H1 (cell line): ENCODE results near the gene ZDHHC16. TPM values are rescaled to one million over a fixed set of nuclear protein-coding genes. Genes with fewer than 3 reads are reported as not detected.

Source experiments
- CTCF ChIA-PET: fragments of 300-600 bp; sonication (Branson Sonifier 250); formaldehyde crosslinking; loops from one replicate; lab custom pipeline; 2021; ENCODE audit not compliant: partially characterized antibody; lab: Charles Lee
- POLR2A ChIA-PET: fragments of 300-600 bp; sonication (Branson Sonifier 250); formaldehyde crosslinking; loops from one replicate; lab custom pipeline; 2021; ENCODE audit warnings: inconsistent platforms; ENCODE audit not compliant: partially characterized antibody; lab: Charles Lee
- DNase-seq, 2 experiments: peaks; one replicate each; pipeline versions ENCODE4 v3.0.0 to v3.0.0-alpha.2; 2010 to 2022; ENCODE audit warnings: low spot score in 2 of 2, low read depth in 1 of 2, mixed read lengths in 1 of 2
- FAIRE-seq: peaks from 2 replicates; lab custom pipeline; 2011; peaks lifted over from hg19 to GRCh38; lab: Jason Lieb, UNC
- H2AFZ ChIP-seq: 2 replicates; pipeline ENCODE4 v1.8.1; 2012; ENCODE audit warnings: low read length, inconsistent platforms
- H2AK5ac ChIP-seq: 2 replicates; pipeline ENCODE4 v1.6.1; 2013; ENCODE audit warnings: low read depth, low read length
- H2BK120ac ChIP-seq: replicated peaks from 2 replicates; pipeline ENCODE3; 2013; ENCODE audit warnings: low read depth, low read length, inconsistent platforms
- H2BK12ac ChIP-seq: 2 replicates; pipeline ENCODE4 v1.6.1; 2013; ENCODE audit warnings: low read depth, low read length
- H2BK15ac ChIP-seq: 2 replicates; pipeline ENCODE4 v1.6.1; 2013; ENCODE audit warnings: low read length
- H2BK20ac ChIP-seq: 2 replicates; pipeline ENCODE4 v1.6.1; 2013; ENCODE audit warnings: low read length
- H2BK5ac ChIP-seq: 2 replicates; pipeline ENCODE4 v1.6.1; 2013; ENCODE audit warnings: low read depth, low read length
- H3K14ac ChIP-seq: 2 replicates; pipeline ENCODE4 v1.6.1; 2013; ENCODE audit warnings: inconsistent platforms; ENCODE audit not compliant: insufficient read length
- H3K18ac ChIP-seq: 2 replicates; pipeline ENCODE4 v1.6.1; 2013; ENCODE audit warnings: low read length; ENCODE audit errors: extremely low read depth
- H3K23ac ChIP-seq: 2 replicates; pipeline ENCODE4 v1.6.1; 2013; ENCODE audit warnings: inconsistent platforms; ENCODE audit not compliant: insufficient read length
- H3K23me2 ChIP-seq: 2 replicates; pipeline ENCODE4 v1.6.1; 2013; ENCODE audit warnings: low read depth, low read length
- H3K27ac ChIP-seq: 2 replicates; pipeline ENCODE4 v1.6.1; 2011; ENCODE audit warnings: low read depth, low read length, inconsistent platforms
- H3K27me3 ChIP-seq, 4 experiments: replicated peaks in 1 of 4; 1 replicate in 1 of 4; 2 replicates in 3 of 4; pipeline versions ENCODE4 v1.6.1 to v1.8.1; 2011 to 2013; ENCODE audit warnings: low read length in 3 of 4, mild to moderate bottlenecking in 3 of 4, inconsistent platforms in 2 of 4, mixed read lengths in 2 of 4, moderate library complexity in 1 of 4; ENCODE audit not compliant: control insufficient read depth in 3 of 4, insufficient read depth in 3 of 4; ENCODE audit errors: extremely low read depth in 1 of 4
- H3K36me3 ChIP-seq, 4 experiments: 2 replicates each; pipeline versions ENCODE4 v1.6.1 to v1.8.1; 2011 to 2013; ENCODE audit warnings: mild to moderate bottlenecking in 4 of 4, low read length in 3 of 4, moderate library complexity in 2 of 4, control low read depth in 1 of 4, inconsistent platforms in 1 of 4; ENCODE audit not compliant: insufficient read depth in 4 of 4, control insufficient read depth in 2 of 4
- H3K4ac ChIP-seq: replicated peaks from 2 replicates; pipeline ENCODE3; 2013; ENCODE audit warnings: low read length, low read depth, mixed read lengths, inconsistent platforms; ENCODE audit not compliant: insufficient read length
- H3K4me1 ChIP-seq, 4 experiments: replicated peaks in 1 of 4; 1 replicate in 1 of 4; 2 replicates in 3 of 4; pipeline versions ENCODE4 v1.6.1 to v1.8.1; 2011 to 2013; ENCODE audit warnings: low read length in 3 of 4, inconsistent platforms in 2 of 4, mixed read lengths in 1 of 4; ENCODE audit not compliant: insufficient read depth in 4 of 4, control insufficient read depth in 3 of 4
- H3K4me2 ChIP-seq, 2 experiments: 2 replicates each; pipeline versions ENCODE4 v1.6.1 to v1.8.1; 2011 to 2013; ENCODE audit warnings: low read depth in 2 of 2, low read length in 2 of 2, control low read depth in 1 of 2, inconsistent platforms in 1 of 2, mild to moderate bottlenecking in 1 of 2; ENCODE audit not compliant: insufficient read depth in 1 of 2
- H3K4me3 ChIP-seq, 4 experiments: fragments of 200-600, 300-600 bp in 1 of 4; sonication (generic), shearing (Covaris generic), sonication (Bioruptor Twin) in 1 of 4; 2 replicates each; pipeline versions ENCODE4 v1.5.1 to v1.8.1; 2011 to 2016; ENCODE audit warnings: low read length in 4 of 4, low read depth in 3 of 4, control low read depth in 2 of 4, inconsistent platforms in 2 of 4, mild to moderate bottlenecking in 2 of 4, mixed read lengths in 1 of 4, moderate library complexity in 1 of 4; ENCODE audit not compliant: insufficient read depth in 2 of 4; ENCODE audit errors: extremely low read depth in 1 of 4
- H3K56ac ChIP-seq: replicated peaks from 2 replicates; pipeline ENCODE3; 2013; ENCODE audit warnings: low read depth, mild to moderate bottlenecking, mixed read lengths, low read length, inconsistent platforms; ENCODE audit not compliant: insufficient read length
- H3K79me1 ChIP-seq: 2 replicates; pipeline ENCODE4 v1.6.1; 2013; ENCODE audit warnings: low read depth, low read length, control low read depth
- H3K79me2 ChIP-seq, 2 experiments: 2 replicates each; pipeline versions ENCODE4 v1.6.1 to v1.8.1; 2012 to 2013; ENCODE audit warnings: low read length in 2 of 2, mild to moderate bottlenecking in 2 of 2, inconsistent platforms in 1 of 2; ENCODE audit not compliant: insufficient read depth in 2 of 2, control insufficient read depth in 1 of 2
- H3K9ac ChIP-seq, 4 experiments: replicated peaks in 1 of 4; 1 replicate in 1 of 4; 2 replicates in 3 of 4; pipeline versions ENCODE4 v1.6.1 to v1.8.1; 2011 to 2013; ENCODE audit warnings: low read depth in 3 of 4, low read length in 3 of 4, control low read depth in 2 of 4, mild to moderate bottlenecking in 2 of 4, moderate library complexity in 2 of 4, inconsistent platforms in 1 of 4; ENCODE audit errors: extremely low read depth in 1 of 4
- H3K9me3 ChIP-seq, 2 experiments: 2 replicates each; pipeline versions ENCODE4 v1.6.1 to v1.8.1; 2012 to 2013; ENCODE audit warnings: mild to moderate bottlenecking in 2 of 2, moderate library complexity in 2 of 2, control low read depth in 1 of 2, inconsistent platforms in 1 of 2, low read depth in 1 of 2, low read length in 1 of 2, mixed read lengths in 1 of 2; ENCODE audit not compliant: insufficient read depth in 2 of 2
- H4K20me1 ChIP-seq, 2 experiments: replicated peaks in 1 of 2; 2 replicates each; pipeline versions ENCODE3 to v1.8.1; 2011 to 2013; ENCODE audit warnings: inconsistent platforms in 2 of 2, low read length in 2 of 2, mild to moderate bottlenecking in 1 of 2; ENCODE audit not compliant: insufficient read depth in 2 of 2, control insufficient read depth in 1 of 2
- H4K5ac ChIP-seq: 2 replicates; pipeline ENCODE4 v1.6.1; 2013; ENCODE audit warnings: low read length, low read depth, mixed read lengths, inconsistent platforms; ENCODE audit not compliant: insufficient read length
- H4K8ac ChIP-seq: 2 replicates; pipeline ENCODE4 v1.8.0; 2013; ENCODE audit warnings: mild to moderate bottlenecking, moderate library complexity, low read length, inconsistent platforms; ENCODE audit not compliant: insufficient read depth; ENCODE audit errors: extremely low read depth
- H4K91ac ChIP-seq: replicated peaks from 2 replicates; pipeline ENCODE3; 2013; ENCODE audit warnings: low read length, mixed read lengths, inconsistent platforms; ENCODE audit not compliant: insufficient read length
- ASH2L ChIP-seq: fragments of 200-600, 300-600 bp; sonication (generic); IDR thresholded peaks from one replicate; pipeline ENCODE4 v1.7.1; 2017; ENCODE audit warnings: low read length
- EGR1 ChIP-seq: IDR thresholded peaks from 2 replicates; pipeline ENCODE4 v1.6.1; 2011; ENCODE audit warnings: low read depth, low read length, borderline replicate concordance
- POLR2A ChIP-seq, 2 experiments: IDR thresholded peaks; 1 replicate in 1 of 2; 2 replicates in 1 of 2; pipeline ENCODE4 v1.6.1; 2011; ENCODE audit warnings: low read depth in 2 of 2, low read length in 2 of 2, mild to moderate bottlenecking in 2 of 2; ENCODE audit errors: control extremely low read depth in 1 of 2
- POLR2AphosphoS5 ChIP-seq: IDR thresholded peaks from 2 replicates; pipeline ENCODE4 v1.6.1; 2011; ENCODE audit warnings: low read depth, low read length
- RXRA ChIP-seq: IDR thresholded peaks from 2 replicates; pipeline ENCODE4 v1.6.1; 2011; ENCODE audit warnings: low read depth, mild to moderate bottlenecking, low read length, moderate library complexity; ENCODE audit not compliant: insufficient read depth
- SIN3A ChIP-seq, 2 experiments: IDR thresholded peaks in 1 of 2; conservative IDR thresholded peaks in 1 of 2; 2 replicates each; pipeline ENCODE4 v1.6.1; 2011 to 2012; ENCODE audit warnings: low read length in 2 of 2, improper control_type of control experiment in 1 of 2, low read depth in 1 of 2, mild to moderate bottlenecking in 1 of 2
- SIX5 ChIP-seq: IDR thresholded peaks from 2 replicates; pipeline ENCODE4 v1.6.1; 2011; ENCODE audit warnings: mild to moderate bottlenecking, low read depth, low read length
- TAF1 ChIP-seq: IDR thresholded peaks from 2 replicates; pipeline ENCODE4 v1.6.1; 2011; ENCODE audit warnings: mild to moderate bottlenecking, low read depth, low read length
- TEAD4 ChIP-seq: IDR thresholded peaks from 2 replicates; pipeline ENCODE4 v1.6.1; 2012; ENCODE audit warnings: low read depth, low read length, inconsistent platforms, mixed read lengths
- WGBS, 2 experiments: shearing (Covaris generic) in 1 of 2; methylation state at CpG; one replicate each; pipeline versions ENCODE4 v1.1.6 to v1.1.7; 2013 to 2015; ENCODE audit warnings: low lambda C conversion rate in 2 of 2, mixed read lengths in 2 of 2, inconsistent platforms in 1 of 2, low coverage in 1 of 2, missing lambda C conversion rate in 1 of 2; ENCODE audit not compliant: insufficient replicate concordance in 2 of 2, insufficient coverage in 1 of 2, insufficient read length in 1 of 2; ENCODE audit errors: extremely low coverage in 1 of 2, missing lambda C conversion rate in 1 of 2; 5-methylcytosine and 5-hydroxymethylcytosine counted together
- polyA plus RNA-seq, 7 experiments: library from polyadenylated mRNA; depleted of rRNA in 3 of 7; stranded (reverse) in 5 of 7; unstranded in 2 of 7; fragments of >200 nt in 5 of 7; fragments of 200-250 nt in 2 of 7; gene quantifications; 1 replicate in 5 of 7; 2 replicates in 1 of 7; 4 replicates in 1 of 7; pipeline versions ENCODE4 v1.2.1 to v1.2.3, GENCODE V29; 2011 to 2013; ENCODE audit warnings: missing spikeins in 2 of 7, mixed read lengths in 2 of 7
- total RNA-seq: library from RNA; stranded (reverse); fragmentation: NEBNext Ultra II Directional; extraction: Animal tissue kit (Norgen Biotek cat#: 25700); gene quantifications from 2 replicates; pipeline ENCODE4 v1.2.1, GENCODE V29; 2021
- TF ChIP-seq, protein P1 (sequence below): IDR thresholded peaks from 2 replicates; pipeline ENCODE4 v1.6.1; 2012; ENCODE audit warnings: low read length, inconsistent platforms

The ZDHHC16 gene
- total and polyA plus RNA-seq, 2 of the 8 experiments (the other 6 are each of a cell fraction or from before 2014, with no cell fraction given), result 45.9 to 108 TPM

DNA sequence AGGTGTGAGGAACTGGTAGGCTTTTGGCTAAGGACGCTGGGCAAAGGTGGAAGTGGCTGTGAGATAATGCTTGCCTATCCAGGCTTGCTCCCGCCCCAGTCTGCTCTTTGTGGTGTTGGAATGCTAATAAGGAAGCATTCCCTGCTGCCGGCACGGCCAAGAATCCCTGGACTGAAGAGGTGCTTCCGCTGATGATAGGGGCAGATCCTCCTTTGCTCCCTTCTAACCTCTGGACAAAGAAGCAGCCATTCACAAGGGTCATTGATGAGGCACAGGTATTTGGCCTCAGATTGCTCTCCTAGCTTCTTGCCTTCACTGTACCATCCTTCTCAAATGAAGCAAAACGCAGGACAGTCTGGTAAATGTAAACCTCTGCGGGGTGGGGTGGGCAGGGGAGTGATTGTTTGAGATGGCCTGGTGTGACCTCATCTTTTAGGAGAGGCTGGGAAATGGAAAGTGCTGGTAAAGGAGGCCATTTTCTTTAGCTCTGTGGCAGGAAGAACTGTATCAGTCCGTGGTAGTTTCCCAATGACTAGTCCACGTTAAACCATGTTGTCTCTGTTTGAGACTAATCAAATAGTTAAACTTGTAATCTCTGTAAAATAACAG, 18.3 kb upstream of the ZDHHC16 start:
- POLR2A ChIA-PET, result interaction anchor here (0.5 to 10.5 kb wide), 22 partner anchors 9 to 355 kb away, joined by 3 to 185 read pairs (median 4); partner anchors contain the start of genes EXOSC1, RRP12 and ZDHHC16
- Histone ChIP-seq H3K23ac (no peak overlapping the region), H4K8ac (no peak overlapping the region; the same call in 1 of the 2 replicates), H4K20me1 (peaks cover 8 to 9% of the 10 kb centered on the region in 2 experiments), H3K27ac (peak overlapping the region; percentile 87), H3K23me2 (peaks cover 12% of the 10 kb centered on the region), H2AK5ac (peak overlapping the region; percentile 94; the same call in 1 of the 2 replicates), H2BK120ac (no peak overlapping the region), H3K4me3 (peak overlapping the region; percentile 69 to 100 (median 93)), H2BK15ac (no peak overlapping the region), H2AFZ (no peak overlapping the region), H3K36me3 (peaks cover 16 to 51% (median 34%) of the 10 kb centered on the region in 4 experiments), H3K79me1 (no peaks in the 10 kb centered on the region), H2BK5ac (peak overlapping the region; percentile 93), H3K4me2 (peak overlapping the region; percentile 87 to 95), H3K14ac (no peak overlapping the region), H3K4ac (peak overlapping the region; percentile 93), H2BK20ac (no peak overlapping the region), H3K9ac (peak overlapping the region; percentile 80 to 98 (median 86)), H3K9me3 (no peaks in the 10 kb centered on the region), H3K4me1 (peaks cover 3 to 6% (median 4%) of the 10 kb centered on the region in 4 experiments; a peak in 6 of 7 replicates), H4K91ac (no peak overlapping the region), H3K79me2 (peaks cover 21 to 39% of the 10 kb centered on the region in 2 experiments), H2BK12ac (peak overlapping the region; percentile 91), H4K5ac (peak overlapping the region; percentile 34), H3K56ac (peak overlapping the region; percentile 91), H3K27me3 (no peaks in the 10 kb centered on the region), H3K18ac (peak overlapping the region; percentile 17; the same call in 1 of the 2 replicates)
- DNase-seq, result peak; percentile 65 to 73
- WGBS, 2 experiments, result 9% methylated on average over 9 of the region's 9 CpGs; no CpG with 5 or more reads in 1 of the 2 experiments
- FAIRE-seq, result no peak
- CTCF ChIA-PET, result interaction anchor here (0.6 to 1.5 kb wide), 3 partner anchors 16 to 188 kb away, joined by 3 to 12 read pairs (median 7); no protein-coding TSS in a partner anchor
- TF ChIP-seq POLR2AphosphoS5, result peak; percentile 89
- peak; percentile 89 for TF ChIP-seq TEAD4
- peak; percentile 76 to 82 for TF ChIP-seq POLR2A (IDR thresholded peaks at IDR 0.05; ENCODE audit: control extremely low read depth in 1 of 2, low read depth in 2 of 2, low read length in 2 of 2)
- no peak for TF ChIP-seq EGR1
- TF ChIP-seq RXRA, result no peak
- TF ChIP-seq SIX5, result no peak
- peak; percentile 82 for TF ChIP-seq TAF1
- TF ChIP-seq, protein P1, sequence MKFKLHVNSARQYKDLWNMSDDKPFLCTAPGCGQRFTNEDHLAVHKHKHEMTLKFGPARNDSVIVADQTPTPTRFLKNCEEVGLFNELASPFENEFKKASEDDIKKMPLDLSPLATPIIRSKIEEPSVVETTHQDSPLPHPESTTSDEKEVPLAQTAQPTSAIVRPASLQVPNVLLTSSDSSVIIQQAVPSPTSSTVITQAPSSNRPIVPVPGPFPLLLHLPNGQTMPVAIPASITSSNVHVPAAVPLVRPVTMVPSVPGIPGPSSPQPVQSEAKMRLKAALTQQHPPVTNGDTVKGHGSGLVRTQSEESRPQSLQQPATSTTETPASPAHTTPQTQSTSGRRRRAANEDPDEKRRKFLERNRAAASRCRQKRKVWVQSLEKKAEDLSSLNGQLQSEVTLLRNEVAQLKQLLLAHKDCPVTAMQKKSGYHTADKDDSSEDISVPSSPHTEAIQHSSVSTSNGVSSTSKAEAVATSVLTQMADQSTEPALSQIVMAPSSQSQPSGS, result no peak
- TF ChIP-seq ASH2L, result peak; percentile 4
- TF ChIP-seq SIN3A (conservative IDR thresholded peaks at IDR 0.05 in 1 of 2, IDR thresholded peaks at IDR 0.05 in 1 of 2; ENCODE audit: low read depth in 1 of 2, low read length in 2 of 2), result 0 out of 4 replicates have a peak, but pooled peaks of 1 of the 2 experiments have one; percentile 64
